Parathyroid adenoma (tissue), 2 donors: ENCODE measurements around the gene HEXB.

Source experiments
- H2AFZ ChIP-seq: fragments of 300-600 bp; sonication (generic); one replicate; pipeline ENCODE4 v1.7.0; 2017; ENCODE audit warnings: antibody characterized with exemption, mild to moderate bottlenecking
- H3K27ac ChIP-seq: fragments of 300-600 bp; sonication (generic); one replicate; pipeline ENCODE4 v1.7.0; 2017
- H3K27me3 ChIP-seq: fragments of 300-600 bp; sonication (generic); one replicate; pipeline ENCODE4 v1.7.0; 2017; ENCODE audit warnings: low read length; ENCODE audit not compliant: control insufficient read depth, insufficient read depth
- H3K36me3 ChIP-seq: fragments of 300-600 bp; sonication (generic); one replicate; pipeline ENCODE4 v1.7.0; 2017; ENCODE audit warnings: low read length; ENCODE audit not compliant: control insufficient read depth, insufficient read depth
- H3K4me1 ChIP-seq: fragments of 300-600 bp; sonication (generic); one replicate; pipeline ENCODE4 v1.7.0; 2017; ENCODE audit warnings: control low read depth
- H3K4me2 ChIP-seq: fragments of 300-600 bp; sonication (generic); one replicate; pipeline ENCODE4 v1.7.0; 2017; ENCODE audit warnings: low read length
- H3K4me3 ChIP-seq: fragments of 300-600 bp; sonication (generic); one replicate; pipeline ENCODE4 v1.7.0; 2017; ENCODE audit warnings: low read depth, low read length
- H3K79me2 ChIP-seq: fragments of 300-600 bp; sonication (generic); one replicate; pipeline ENCODE4 v1.7.0; 2017; ENCODE audit warnings: control low read depth
- H3K9ac ChIP-seq: fragments of 300-600 bp; sonication (generic); one replicate; pipeline ENCODE4 v1.7.0; 2017; ENCODE audit warnings: mild to moderate bottlenecking
- H3K9me3 ChIP-seq: fragments of 300-600 bp; sonication (generic); one replicate; pipeline ENCODE4 v1.7.0; 2017; ENCODE audit warnings: low read length; ENCODE audit not compliant: control insufficient read depth
- CTCF ChIP-seq: fragments of 300-600 bp; sonication (generic); IDR thresholded peaks from one replicate; pipeline ENCODE4 v1.7.0; 2017; ENCODE audit warnings: antibody characterized with exemption, mild to moderate bottlenecking
- donor health status: primary hyperparathyroidism.

HEXB gene

GRCh38 chr5:74664551-74664950 lies 20.5 kb upstream of the HEXB start:
- no peak for TF ChIP-seq CTCF

DNA sequence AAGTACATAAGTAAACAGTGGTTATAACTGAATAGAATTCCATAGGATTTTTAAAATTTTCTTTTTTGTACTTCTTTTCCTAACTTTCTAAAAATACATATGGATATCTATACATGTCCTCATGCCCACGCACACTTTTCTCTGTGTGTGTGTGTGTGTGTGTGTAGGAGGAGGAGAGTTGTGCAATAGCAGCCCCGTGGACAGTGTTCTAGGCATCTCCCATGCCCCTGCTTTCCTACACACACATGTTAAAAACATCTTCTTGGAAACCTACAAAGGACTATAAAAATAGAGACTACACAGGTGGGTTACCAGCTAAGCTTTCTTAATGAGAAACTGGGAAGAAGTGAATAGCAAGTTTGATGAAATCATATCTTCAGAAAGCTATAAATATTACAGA lies 19.8 kb upstream of the HEXB start:
- Histone ChIP-seq H3K27ac (no peak overlapping the region), H3K79me2 (no peaks in the 10 kb centered on the region), H2AFZ (no peak overlapping the region), H3K4me2 (no peak overlapping the region), H3K36me3 (no peaks in the 10 kb centered on the region), H3K27me3 (no peaks in the 10 kb centered on the region), H3K4me1 (no peaks in the 10 kb centered on the region), H3K9me3 (no peaks in the 10 kb centered on the region), H3K9ac (no peak overlapping the region), H3K4me3 (no peak overlapping the region)
- no peak for TF ChIP-seq CTCF

More at GRCh38 chr5:74664551-74664950, 20.5 kb upstream of the HEXB start:
- H3K36me3 ChIP-seq = no peaks in the 10 kb centered on the region
- no peak overlapping the region for H3K4me3 ChIP-seq
- no peaks in the 10 kb centered on the region for H3K9me3 ChIP-seq
- H3K4me2 ChIP-seq = no peak overlapping the region
- H3K4me1 ChIP-seq = no peaks in the 10 kb centered on the region
- no peak overlapping the region for H2AFZ ChIP-seq
- H3K27ac ChIP-seq = no peak overlapping the region
- no peaks in the 10 kb centered on the region for H3K79me2 ChIP-seq
- H3K9ac ChIP-seq = no peak overlapping the region
- no peaks in the 10 kb centered on the region for H3K27me3 ChIP-seq

- H3K9me3 ChIP-seq = no peaks in the 10 kb centered on the region
- H3K36me3 ChIP-seq = no peaks in the 10 kb centered on the region
- H3K27ac ChIP-seq = no peak overlapping the region
- H2AFZ ChIP-seq = no peak overlapping the region
- TF ChIP-seq CTCF = no peak
- H3K79me2 ChIP-seq = no peaks in the 10 kb centered on the region
- H3K9ac ChIP-seq = no peak overlapping the region
- no peak overlapping the region for H3K4me2 ChIP-seq
- H3K4me3 ChIP-seq = no peak overlapping the region
- H3K4me1 ChIP-seq = no peaks in the 10 kb centered on the region
- H3K27me3 ChIP-seq = no peaks in the 10 kb centered on the region
Measured at GRCh38 chr5:74665816-74666215, 19.2 kb upstream of the HEXB start.

DNA sequence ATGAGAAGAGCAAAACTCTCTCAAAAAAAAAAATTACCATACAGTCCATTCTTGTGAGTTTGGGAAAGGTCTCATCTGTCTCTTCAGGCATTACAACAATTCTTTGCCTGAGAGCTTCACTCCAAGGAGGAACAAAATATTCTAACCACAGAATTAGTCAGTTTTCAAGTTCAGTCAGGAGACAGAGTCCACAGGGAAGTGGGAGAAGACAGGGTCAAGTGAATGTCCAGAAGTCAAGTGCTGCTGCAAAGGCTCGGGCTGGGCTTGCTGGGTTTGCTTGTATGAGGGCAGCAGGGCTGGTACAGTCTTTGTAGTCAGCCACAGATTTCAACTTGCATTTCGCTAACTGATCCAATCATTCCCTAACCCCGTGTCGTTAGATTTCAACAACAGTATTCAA lies 17.6 kb upstream of the HEXB start:
- Histone ChIP-seq H3K36me3 (no peaks in the 10 kb centered on the region), H2AFZ (no peak overlapping the region), H3K79me2 (no peaks in the 10 kb centered on the region), H3K4me2 (no peak overlapping the region), H3K27ac (no peak overlapping the region), H3K4me1 (no peaks in the 10 kb centered on the region), H3K4me3 (no peak overlapping the region), H3K9me3 (no peaks in the 10 kb centered on the region), H3K27me3 (no peaks in the 10 kb centered on the region), H3K9ac (no peak overlapping the region)
- TF ChIP-seq CTCF = no peak

DNA sequence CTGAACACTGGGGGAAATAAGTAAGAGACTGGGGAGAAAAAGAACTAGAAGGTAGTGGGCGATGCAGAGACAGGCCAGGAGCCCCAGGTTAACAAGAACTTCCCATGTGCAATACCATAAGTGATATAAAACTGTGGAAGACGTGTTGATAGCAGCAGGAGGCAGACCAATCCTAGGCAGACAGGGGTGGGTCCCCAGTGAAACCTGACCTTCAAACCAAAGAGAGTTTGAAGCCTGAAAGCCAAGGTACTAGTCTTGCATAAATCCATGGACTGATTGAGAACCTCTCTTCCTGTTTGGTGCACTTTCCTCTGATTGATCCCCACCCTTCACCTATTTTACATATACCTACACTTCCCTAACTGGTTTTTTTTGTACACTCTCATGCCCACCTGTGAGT lies 15.2 kb upstream of the HEXB start:
- Histone ChIP-seq H3K9ac (no peak overlapping the region), H3K4me3 (no peak overlapping the region), H3K36me3 (no peaks in the 10 kb centered on the region), H2AFZ (no peak overlapping the region), H3K27me3 (no peaks in the 10 kb centered on the region), H3K4me1 (peaks cover 6% of the 10 kb centered on the region), H3K79me2 (no peaks in the 10 kb centered on the region), H3K27ac (no peak overlapping the region), H3K4me2 (no peak overlapping the region), H3K9me3 (no peaks in the 10 kb centered on the region)
- no peak for TF ChIP-seq CTCF
